ENCODE measurements around the gene HEY2. TPM values are rescaled to one million over a fixed set of nuclear protein-coding genes. Genes with fewer than 3 reads are reported as not detected.

Gene HEY2
- total RNA-seq, 4 donors from 2014 or later, result 0.85 to 4.3 (median 1.8) TPM

DNA sequence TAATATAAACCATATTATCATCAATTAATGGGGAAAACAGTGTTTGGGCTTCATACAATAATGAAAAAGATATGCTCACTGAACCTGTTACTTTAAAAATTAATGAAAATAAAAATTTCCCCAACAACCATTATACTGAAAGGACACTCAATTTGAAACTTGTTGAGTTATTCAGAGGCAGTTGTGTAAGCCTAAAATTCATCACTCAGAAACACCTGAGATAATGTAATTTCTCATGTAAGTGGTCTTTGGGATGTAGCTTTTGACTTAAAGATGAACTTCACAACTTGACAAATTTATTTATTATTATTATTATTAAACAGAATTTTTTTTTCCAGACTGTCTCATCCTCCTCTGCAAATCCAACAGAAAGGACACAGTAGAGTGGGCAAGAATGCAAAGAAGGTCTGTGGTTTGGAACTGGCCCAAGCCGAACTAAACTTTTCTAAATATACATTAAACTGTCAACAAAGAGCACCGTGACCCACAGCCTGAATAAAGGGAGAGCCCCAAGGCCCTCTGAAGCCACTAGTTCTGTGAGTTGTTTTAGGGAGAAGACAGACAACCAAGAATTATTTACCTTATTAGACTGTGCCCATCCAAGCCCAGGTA lies 32.2 kb upstream of the HEY2 start:
- TF ChIP-seq, protein P1, sequence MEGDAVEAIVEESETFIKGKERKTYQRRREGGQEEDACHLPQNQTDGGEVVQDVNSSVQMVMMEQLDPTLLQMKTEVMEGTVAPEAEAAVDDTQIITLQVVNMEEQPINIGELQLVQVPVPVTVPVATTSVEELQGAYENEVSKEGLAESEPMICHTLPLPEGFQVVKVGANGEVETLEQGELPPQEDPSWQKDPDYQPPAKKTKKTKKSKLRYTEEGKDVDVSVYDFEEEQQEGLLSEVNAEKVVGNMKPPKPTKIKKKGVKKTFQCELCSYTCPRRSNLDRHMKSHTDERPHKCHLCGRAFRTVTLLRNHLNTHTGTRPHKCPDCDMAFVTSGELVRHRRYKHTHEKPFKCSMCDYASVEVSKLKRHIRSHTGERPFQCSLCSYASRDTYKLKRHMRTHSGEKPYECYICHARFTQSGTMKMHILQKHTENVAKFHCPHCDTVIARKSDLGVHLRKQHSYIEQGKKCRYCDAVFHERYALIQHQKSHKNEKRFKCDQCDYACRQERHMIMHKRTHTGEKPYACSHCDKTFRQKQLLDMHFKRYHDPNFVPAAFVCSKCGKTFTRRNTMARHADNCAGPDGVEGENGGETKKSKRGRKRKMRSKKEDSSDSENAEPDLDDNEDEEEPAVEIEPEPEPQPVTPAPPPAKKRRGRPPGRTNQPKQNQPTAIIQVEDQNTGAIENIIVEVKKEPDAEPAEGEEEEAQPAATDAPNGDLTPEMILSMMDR (IDR thresholded peaks at IDR 0.05; ENCODE audit: low read depth), result no peak

DNA sequence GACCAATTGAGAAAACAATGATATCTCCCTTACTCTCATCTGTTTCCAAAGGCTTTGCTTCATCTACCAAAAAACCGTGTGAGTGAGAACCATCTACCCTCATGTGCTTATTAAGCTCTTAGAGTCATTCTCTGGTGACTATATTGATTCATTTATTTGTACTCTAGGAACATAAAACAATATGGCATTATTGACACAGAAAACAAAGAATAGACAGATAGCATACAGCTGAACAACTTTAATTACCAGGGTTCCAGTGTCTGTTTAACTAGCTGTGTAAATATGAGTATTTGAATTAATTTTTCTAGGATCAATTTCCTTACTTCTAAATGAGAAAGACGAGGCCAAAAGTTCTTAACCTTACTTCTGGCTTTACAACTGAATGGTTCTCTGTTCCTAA lies 31.3 kb upstream of the HEY2 start:
- TF ChIP-seq, protein P1 (IDR thresholded peaks at IDR 0.05; ENCODE audit: low read depth), result no peak

DNA sequence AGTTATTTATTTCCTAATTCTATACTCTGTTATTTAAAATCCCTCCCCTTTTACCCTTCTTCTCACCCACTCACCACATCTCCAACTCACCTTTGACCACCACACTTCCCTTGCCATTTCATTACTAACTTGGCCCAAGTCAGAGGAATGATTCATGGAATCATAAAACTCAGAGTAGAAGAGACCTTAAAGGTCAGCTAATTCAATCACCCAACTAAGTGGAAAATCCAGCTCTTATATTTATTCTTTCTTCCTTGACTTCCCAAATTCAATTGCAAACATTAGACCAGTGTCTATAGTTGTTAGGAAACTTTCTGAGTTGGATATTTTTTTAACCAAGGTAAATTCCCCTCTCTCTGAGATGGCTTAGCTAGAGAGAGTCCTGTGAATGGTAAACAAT lies 26.5 kb upstream of the HEY2 start:
- TF ChIP-seq, protein P1 (IDR thresholded peaks at IDR 0.05; ENCODE audit: low read depth), result no peak

DNA sequence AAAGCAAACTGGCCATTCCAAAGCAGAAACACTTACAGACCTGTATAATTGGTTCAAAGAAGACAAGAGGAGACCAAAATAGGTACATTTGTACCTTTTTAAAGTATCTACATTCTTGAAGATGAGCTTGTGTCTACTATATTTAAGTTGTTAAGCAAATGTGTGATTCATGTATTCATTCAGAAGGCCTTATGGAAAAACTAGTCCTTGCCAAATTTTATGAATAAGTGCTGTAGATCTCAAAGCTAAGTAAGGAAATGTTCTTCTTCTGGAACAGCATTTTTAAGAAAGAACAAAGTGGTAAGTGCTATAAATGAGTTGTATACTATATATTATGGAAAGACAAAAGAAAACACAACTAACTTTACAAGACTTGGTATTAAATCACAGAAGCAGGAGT lies 22.2 kb upstream of the HEY2 start:
- TF ChIP-seq, protein P1 (IDR thresholded peaks at IDR 0.05; ENCODE audit: low read depth), result no peak

DNA sequence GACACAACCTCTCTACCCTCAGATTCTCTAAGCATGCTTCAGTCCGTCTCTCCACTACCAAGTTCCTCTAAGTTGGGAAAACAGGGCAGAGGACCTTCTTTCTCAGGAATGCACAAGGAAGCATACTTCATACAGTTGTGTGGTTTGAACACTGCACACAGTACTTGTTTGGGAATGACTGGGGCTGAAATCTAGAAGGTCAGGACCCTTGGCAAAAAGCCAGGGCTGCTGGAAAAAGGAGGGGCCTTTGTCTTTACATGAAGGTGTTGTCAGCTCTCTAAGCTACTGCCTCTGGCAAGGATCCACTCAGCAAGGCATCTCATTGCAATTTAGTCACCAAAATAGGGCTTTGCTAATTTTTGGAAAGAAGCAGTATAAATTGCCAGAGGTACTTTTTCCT lies 20.7 kb upstream of the HEY2 start:
- TF ChIP-seq, protein P1 (IDR thresholded peaks at IDR 0.05; ENCODE audit: low read depth), result no peak

DNA sequence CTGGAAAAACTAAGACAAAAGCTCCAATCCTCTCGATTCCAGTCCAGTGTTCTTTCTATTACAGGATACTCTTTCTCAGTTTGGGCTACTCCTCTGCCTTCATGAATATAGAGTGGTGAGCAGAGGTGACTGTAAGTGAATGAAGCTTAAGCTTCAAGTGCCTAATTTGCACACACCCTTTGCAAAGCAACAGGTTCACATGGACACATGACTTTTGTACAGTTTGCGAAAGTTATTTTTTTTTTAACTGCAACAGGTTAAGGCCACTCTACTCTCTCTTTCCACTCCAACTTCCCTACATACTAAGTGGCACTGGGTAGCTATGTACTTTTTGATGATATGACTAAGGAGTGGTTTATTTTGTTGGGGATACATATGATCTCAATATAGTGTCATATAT lies 19.4 kb upstream of the HEY2 start:
- TF ChIP-seq, protein P1 (IDR thresholded peaks at IDR 0.05; ENCODE audit: low read depth), result no peak

DNA sequence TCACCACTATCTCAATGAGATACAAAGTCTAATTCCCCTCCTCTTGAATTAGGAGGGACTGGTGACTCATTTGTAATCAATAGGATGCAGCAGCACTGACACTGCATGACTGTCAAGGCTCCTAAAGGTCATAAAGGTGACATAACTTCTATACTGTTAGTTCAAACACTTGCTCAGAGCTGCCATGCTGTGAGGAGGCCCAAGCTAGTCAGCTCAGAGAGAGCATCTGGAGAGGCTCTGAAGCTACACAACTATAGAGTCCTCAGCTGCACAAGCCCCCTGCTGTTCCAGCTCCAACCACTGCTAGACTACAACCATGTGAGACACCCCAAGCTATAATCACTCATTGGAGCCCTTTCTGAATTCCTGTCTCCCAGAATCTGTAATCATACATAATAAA lies 17.0 kb upstream of the HEY2 start:
- TF ChIP-seq, protein P1 (IDR thresholded peaks at IDR 0.05; ENCODE audit: low read depth), result no peak

Data from subcutaneous adipose tissue (tissue), 4 donors.